Pancreas (tissue), 10 donors: ENCODE measurements around the gene COPS2. TPM values are rescaled to one million over a fixed set of nuclear protein-coding genes. Genes with fewer than 3 reads are reported as not detected.
A peak's percentile ranks its signal among the peaks of the same experiment; 100 is the strongest.

Experiments used
- ATAC-seq, 4 donors: fragments of 200-7000 bp; cut with Tn5 transposase; one replicate each; pipeline versions ENCODE4 v1.8.0 to v1.9.1; 2020; ENCODE audit warnings: mild to moderate bottlenecking in 4 of 4, moderate library complexity in 4 of 4
- DNase-seq, 6 donors: peaks; one replicate each; pipeline ENCODE4 v3.0.0-alpha.2; 2020
- FAIRE-seq: peaks from 2 replicates; lab custom pipeline; 2012; peaks lifted over from hg19 to GRCh38; lab: Jason Lieb, UNC
- H3K27ac ChIP-seq, 4 donors: fragments of 200-600 bp; sonication (generic); 1 replicate in 3 of 4; 2 replicates in 1 of 4; pipeline versions ENCODE4 v1.5.0 to v1.8.0; 2020
- H3K27me3 ChIP-seq, 4 donors: fragments of 200-600 bp; one replicate each; pipeline ENCODE4 v1.8.0; 2021
- H3K36me3 ChIP-seq, 3 donors: fragments of 200-600 bp; sonication (generic) in 1 of 3; one replicate each; pipeline versions ENCODE4 v1.5.0 to v1.8.0; 2020 to 2021
- H3K4me1 ChIP-seq, 3 donors: fragments of 200-600 bp; one replicate each; pipeline ENCODE4 v1.8.0; 2021
- H3K4me3 ChIP-seq, 4 donors: fragments of 200-600 bp; sonication (generic) in 2 of 4; one replicate each; pipeline versions ENCODE4 v1.5.0 to v1.8.0; 2020 to 2021
- H3K9me3 ChIP-seq, 4 donors: fragments of 200-600 bp; one replicate each; pipeline ENCODE4 v1.8.0; 2021
- WGBS, 2 donors: extraction: QIAGEN DNeasy Blood & Tissue Kit; methylation state at CpG; one replicate each; pipeline ENCODE4 v1.1.7; 2013; 5-methylcytosine and 5-hydroxymethylcytosine counted together
- intact Hi-C, 3 donors: fragments of 100-400 bp; cut with DNase I; formaldehyde crosslinking; loops; one replicate each; pipeline versions ENCODE4 v1.11.1 to v1.14.2; 2022
- polyA plus RNA-seq, 2 donors: library from polyadenylated mRNA; stranded (reverse); fragments of 200-250 nt; gene quantifications; one replicate each; pipeline ENCODE4 v1.2.3, GENCODE V29; 2013
- total RNA-seq, 6 donors: library from RNA; stranded (reverse); fragmentation: NEBNext Ultra II Directional in 4 of 6; extraction: Animal tissue kit (Norgen Biotek cat#: 25700) in 4 of 6; gene quantifications; one replicate each; pipeline versions ENCODE4 v1.2.1 to v1.2.4, GENCODE V29; 2021 to 2023
- TF ChIP-seq, protein P1 (sequence below), 4 donors: fragments of 200-600 bp; sonication (generic) in 3 of 4; IDR thresholded peaks; one replicate each; pipeline versions ENCODE4 v1.5.0 to v1.8.0; 2021; ENCODE audit warnings: antibody characterized with exemption in 4 of 4
- donor health status: healthy with polysubstance abuse.
- donor health status: DM: no; HTN: no; CAD: no; lungs with moderate emphysema.
- donor health status: DM: no; HTN: no; CAD: no.
- donor health status: control.
- donor health status: control.
- donor health status: Bipolar disorder and iron deficiency.
- donor health status: DM: yes; HTN: yes; CAD: no.
- donor health status: DM: no; HTN: no; CAD: no.
- donor health status: DM: no; HTN: no; CAD: no.
- donor health status: DM: yes; HTN: yes; CAD: no.

The COPS2 gene
- total and polyA plus RNA-seq, 8 donors, result 22.6 to 56.3 (median 38.6) TPM

DNA sequence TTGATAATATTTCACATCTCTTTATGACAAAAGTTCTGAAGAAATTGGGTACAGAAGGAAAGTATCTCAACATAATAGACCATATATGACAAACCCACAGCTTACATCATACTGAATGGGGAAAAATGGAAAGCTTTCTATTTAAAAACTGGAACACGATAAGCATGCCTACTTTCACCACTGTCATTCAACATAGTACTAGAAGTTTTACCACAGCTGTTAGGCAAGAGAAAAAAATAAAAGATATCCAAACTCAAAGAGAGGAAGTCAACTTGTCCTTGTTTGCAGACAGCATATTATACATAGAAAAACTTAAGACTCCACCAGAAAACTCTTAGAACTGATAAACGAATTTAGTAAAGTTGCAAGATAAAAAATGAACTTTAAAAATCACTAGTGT lies 40.3 kb downstream of the COPS2 start:
- peaks cover 0 to 5% (median 0%) of the 10 kb centered on the region in 3 donors for H3K36me3 ChIP-seq
- H3K27ac ChIP-seq, result no peak overlapping the region
- intact Hi-C loops, result no loop called here
- 84 to 90% methylated on average over 2 of the region's 2 CpGs for WGBS, 2 donors
- DNase-seq, result no peak
- no peaks in the 10 kb centered on the region for H3K9me3 ChIP-seq
- no peak for FAIRE-seq
- no peak overlapping the region for H3K4me3 ChIP-seq
- H3K27me3 ChIP-seq, result no peaks in the 10 kb centered on the region
- no peak for ATAC-seq
- TF ChIP-seq, protein P1, sequence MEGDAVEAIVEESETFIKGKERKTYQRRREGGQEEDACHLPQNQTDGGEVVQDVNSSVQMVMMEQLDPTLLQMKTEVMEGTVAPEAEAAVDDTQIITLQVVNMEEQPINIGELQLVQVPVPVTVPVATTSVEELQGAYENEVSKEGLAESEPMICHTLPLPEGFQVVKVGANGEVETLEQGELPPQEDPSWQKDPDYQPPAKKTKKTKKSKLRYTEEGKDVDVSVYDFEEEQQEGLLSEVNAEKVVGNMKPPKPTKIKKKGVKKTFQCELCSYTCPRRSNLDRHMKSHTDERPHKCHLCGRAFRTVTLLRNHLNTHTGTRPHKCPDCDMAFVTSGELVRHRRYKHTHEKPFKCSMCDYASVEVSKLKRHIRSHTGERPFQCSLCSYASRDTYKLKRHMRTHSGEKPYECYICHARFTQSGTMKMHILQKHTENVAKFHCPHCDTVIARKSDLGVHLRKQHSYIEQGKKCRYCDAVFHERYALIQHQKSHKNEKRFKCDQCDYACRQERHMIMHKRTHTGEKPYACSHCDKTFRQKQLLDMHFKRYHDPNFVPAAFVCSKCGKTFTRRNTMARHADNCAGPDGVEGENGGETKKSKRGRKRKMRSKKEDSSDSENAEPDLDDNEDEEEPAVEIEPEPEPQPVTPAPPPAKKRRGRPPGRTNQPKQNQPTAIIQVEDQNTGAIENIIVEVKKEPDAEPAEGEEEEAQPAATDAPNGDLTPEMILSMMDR (IDR thresholded peaks at IDR 0.05), result no peak
- H3K4me1 ChIP-seq, result no peaks in the 10 kb centered on the region

DNA sequence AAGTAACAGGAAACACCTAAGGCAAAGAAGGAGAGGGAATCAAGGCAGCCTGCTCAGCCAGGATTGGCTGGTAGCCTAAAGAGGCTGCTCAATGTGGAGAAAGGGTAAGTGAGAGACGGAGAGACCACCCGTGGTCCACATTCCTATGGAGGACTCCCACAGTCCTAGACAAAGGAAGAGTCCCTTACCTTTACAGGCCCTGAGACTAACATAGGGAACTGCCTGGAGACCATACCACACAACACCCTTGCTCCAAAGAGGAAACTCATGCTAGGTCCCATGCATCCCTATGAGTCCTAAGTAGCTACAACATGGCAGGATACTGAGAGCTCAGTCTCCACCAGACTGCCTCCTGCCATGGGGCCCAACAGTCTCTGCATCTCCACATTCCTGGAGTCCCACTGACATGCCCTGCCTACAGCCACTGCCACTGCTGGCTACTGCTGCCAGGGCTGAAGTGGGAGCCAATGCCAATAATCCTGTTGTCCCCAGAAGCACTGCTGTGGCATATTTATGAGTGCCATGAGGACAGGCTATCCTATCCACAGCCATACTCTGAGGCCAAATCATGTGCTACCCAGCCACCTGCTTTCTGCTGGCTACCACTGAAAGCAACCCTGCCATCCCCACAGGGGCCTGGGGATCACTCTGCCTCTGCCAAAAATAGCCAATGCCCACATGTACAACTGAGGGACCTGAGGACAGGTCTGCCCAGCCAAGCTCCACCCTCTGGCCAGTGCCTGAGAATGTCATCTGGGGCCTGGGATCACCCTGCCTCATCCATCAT lies 45.0 kb downstream of the COPS2 start:
- Histone ChIP-seq H3K36me3 (peaks cover 0 to 5% (median 0%) of the 10 kb centered on the region in 3 donors), H3K27ac (no peak overlapping the region), H3K27me3 (no peaks in the 10 kb centered on the region), H3K9me3 (no peaks in the 10 kb centered on the region), H3K4me3 (no peak overlapping the region), H3K4me1 (no peaks in the 10 kb centered on the region)
- 80 to 100% methylated on average over 2 of the region's 2 CpGs for WGBS, 2 donors
- DNase-seq (no peak), ATAC-seq (no peak), FAIRE-seq (no peak)
- TF ChIP-seq, protein P1 (IDR thresholded peaks at IDR 0.05), result no peak
- intact Hi-C loops, result no loop called here

DNA sequence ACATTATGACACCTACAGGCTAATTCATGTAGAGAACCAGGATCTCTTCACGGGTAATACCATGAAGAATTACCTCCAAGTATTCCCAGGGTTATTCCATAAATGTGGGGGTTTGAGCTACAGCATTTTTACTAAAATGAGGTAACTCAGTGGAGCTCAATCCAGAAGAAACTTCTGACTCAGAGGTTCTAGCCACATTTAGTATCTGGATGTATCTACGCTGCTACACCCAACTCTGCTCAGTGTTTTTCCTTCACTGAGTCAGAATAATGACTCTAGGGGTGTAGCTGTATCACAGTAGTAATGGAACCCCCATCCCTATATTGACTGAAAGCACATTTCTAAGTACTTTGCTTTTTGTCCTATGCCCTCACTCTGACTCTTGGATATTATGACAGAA lies 52.4 kb downstream of the COPS2 start:
- no peak for FAIRE-seq
- no peaks in the 10 kb centered on the region for H3K36me3 ChIP-seq

DNA sequence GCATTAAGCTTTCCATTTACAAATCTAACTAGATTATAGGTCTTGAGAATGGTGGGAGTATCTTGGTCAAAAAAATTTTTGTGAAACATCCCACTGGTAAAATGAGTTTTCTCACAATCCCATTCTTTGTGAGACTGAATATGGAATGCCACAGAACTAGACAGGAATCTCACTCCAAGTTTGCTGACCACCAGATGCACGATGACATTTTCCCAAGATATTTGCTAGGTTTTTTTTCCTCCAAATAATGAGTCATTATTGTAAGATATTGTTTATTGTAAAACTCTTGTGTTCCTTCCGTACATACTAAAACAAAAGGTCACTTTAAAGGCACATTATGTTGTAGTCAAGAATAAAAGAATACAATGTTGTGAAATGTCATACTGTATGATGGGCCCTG lies 53.9 kb downstream of the COPS2 start:
- no peak for ATAC-seq
- no peak overlapping the region for H3K4me3 ChIP-seq
- no peaks in the 10 kb centered on the region for H3K9me3 ChIP-seq
- no peaks in the 10 kb centered on the region for H3K36me3 ChIP-seq
- 86% methylated on average over 2 of the region's 2 CpGs for WGBS, 2 donors
- H3K27ac ChIP-seq, result no peak overlapping the region
- H3K27me3 ChIP-seq, result no peaks in the 10 kb centered on the region
- no peak for FAIRE-seq
- intact Hi-C loops, result no loop called here
- DNase-seq, result no peak
- TF ChIP-seq, protein P1 (IDR thresholded peaks at IDR 0.05), result no peak
- H3K4me1 ChIP-seq, result peaks cover 0 to 3% (median 0%) of the 10 kb centered on the region in 3 donors

More for the DNA sequence above, 52.4 kb downstream of the COPS2 start:
- no peaks in the 10 kb centered on the region for H3K27me3 ChIP-seq
- H3K9me3 ChIP-seq, result no peaks in the 10 kb centered on the region
- H3K27ac ChIP-seq, result no peak overlapping the region
- no peaks in the 10 kb centered on the region for H3K4me1 ChIP-seq
- no peak for DNase-seq
- no peak for ATAC-seq
- WGBS, 2 donors, result 65 to 99% methylated on average over 2 of the region's 2 CpGs
- TF ChIP-seq, protein P1 (IDR thresholded peaks at IDR 0.05), result no peak
- no peak overlapping the region for H3K4me3 ChIP-seq
- intact Hi-C loops, result no loop called here

DNA sequence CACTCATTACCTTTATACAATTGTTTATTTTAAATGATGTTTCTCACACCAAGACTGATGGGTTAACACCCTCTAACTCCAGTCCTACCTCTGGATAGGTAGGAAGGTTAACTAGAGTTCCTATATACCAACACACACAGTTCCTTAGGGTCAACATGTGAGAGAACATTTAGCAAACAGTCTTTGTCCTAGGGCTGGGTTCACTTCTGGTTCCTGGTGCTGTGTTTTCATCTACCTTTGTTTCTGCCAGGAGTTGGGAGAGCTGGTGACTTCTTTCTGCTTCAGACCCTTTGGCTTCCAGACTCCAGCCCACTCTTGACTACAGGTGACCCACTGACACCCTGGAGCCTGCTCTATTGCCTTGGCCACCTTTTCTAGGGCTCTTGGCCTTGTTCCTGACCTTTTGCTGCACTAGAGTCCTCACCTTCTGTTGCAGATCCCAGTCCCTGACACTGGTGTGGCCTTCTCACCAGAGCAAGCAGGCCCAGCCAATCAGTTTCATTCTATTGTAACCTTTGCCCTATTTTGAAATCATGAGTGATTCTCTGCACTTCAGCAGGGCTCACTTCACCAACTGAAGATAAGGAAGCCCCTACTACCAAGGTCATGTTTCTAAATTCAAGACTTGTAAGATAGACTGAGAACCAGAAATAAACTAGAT lies 59.2 kb downstream of the COPS2 start:
- intact Hi-C loops, result no loop called here
- ATAC-seq (peak; percentile 27 to 71 (median 48)), DNase-seq (no peak), FAIRE-seq (no peak)
- Histone ChIP-seq H3K27me3 (no peaks in the 10 kb centered on the region), H3K4me1 (peaks cover 0 to 8% (median 6%) of the 10 kb centered on the region in 3 donors), H3K27ac (no peak overlapping the region), H3K36me3 (no peaks in the 10 kb centered on the region), H3K4me3 (no peak overlapping the region), H3K9me3 (no peaks in the 10 kb centered on the region)
- TF ChIP-seq, protein P1 (IDR thresholded peaks at IDR 0.05), result no peak
